Chondrocyte (in vitro differentiated cells): Measurements from ENCODE around the gene GABRR2. TPM values are rescaled to one million over a fixed set of nuclear protein-coding genes. Genes with fewer than 3 reads are reported as not detected.
"Not testable (repeated sequence)": the region's sequence is repeated elsewhere in the genome, so short reads cannot be mapped to it uniquely, and the experiment has no call there.

ENCODE experiments used
- DNase-seq: peaks from one replicate; pipeline ENCODE4 v3.0.0; 2021; ENCODE audit warnings: mixed read lengths, low spot score
- H3K27ac Mint-ChIP-seq: one replicate; pipeline ENCODE4 v1.8.0; 2021; ENCODE audit warnings: mild to moderate bottlenecking, moderate library complexity, mixed read lengths; ENCODE audit not compliant: unreplicated experiment
- H3K27me3 Mint-ChIP-seq: 2 replicates; pipeline ENCODE4 v1.8.0; 2021; ENCODE audit warnings: low read depth, mixed read lengths
- H3K36me3 Mint-ChIP-seq: 2 replicates; pipeline ENCODE4 v1.8.0; 2021; ENCODE audit warnings: low read depth, mixed read lengths
- H3K4me1 Mint-ChIP-seq: 2 replicates; pipeline ENCODE4 v1.8.0; 2021; ENCODE audit warnings: low read depth, mild to moderate bottlenecking, mixed read lengths
- H3K4me3 Mint-ChIP-seq: one replicate; pipeline ENCODE4 v1.8.0; 2021; ENCODE audit warnings: mild to moderate bottlenecking, moderate library complexity, mixed read lengths; ENCODE audit not compliant: unreplicated experiment
- H3K9me3 Mint-ChIP-seq: 2 replicates; pipeline ENCODE4 v1.8.0; 2021; ENCODE audit warnings: low read depth, mixed read lengths
- CTCF ChIP-seq: fragments of 200-600 bp; sonication (generic); IDR thresholded peaks from 2 replicates; pipeline ENCODE4 v1.5.0; 2021; ENCODE audit warnings: antibody characterized with exemption, mild to moderate bottlenecking, moderate library complexity
- total RNA-seq: library from RNA; stranded (reverse); gene quantifications from 3 replicates; pipeline ENCODE4 v1.2.1, GENCODE V29; 2021

The GABRR2 gene
- total RNA-seq, 1 donor from 2014 or later = 0.57 TPM

GRCh38 chr6:89244241-89244985 lies 70.7 kb downstream of the GABRR2 start:
- no peak overlapping the region for H3K4me3 Mint-ChIP-seq

GRCh38 chr6:89243331-89243629 lies 71.8 kb downstream of the GABRR2 start:
- Mint-ChIP-seq H3K4me1 (no peaks in the 10 kb centered on the region), H3K36me3 (no peaks in the 10 kb centered on the region), H3K27me3 (peaks cover 31% of the 10 kb centered on the region), H3K4me3 (no peak overlapping the region), H3K9me3 (peaks cover 5% of the 10 kb centered on the region), H3K27ac (no peak overlapping the region)
- TF ChIP-seq CTCF = no peak
- no peak for DNase-seq

More at GRCh38 chr6:89244241-89244985, 70.7 kb downstream of the GABRR2 start:
- Mint-ChIP-seq H3K9me3 (peaks cover 5% of the 10 kb centered on the region), H3K36me3 (no peaks in the 10 kb centered on the region), H3K4me1 (no peaks in the 10 kb centered on the region), H3K27ac (no peak overlapping the region), H3K27me3 (peaks cover 34% of the 10 kb centered on the region)
- no peak for DNase-seq
- TF ChIP-seq CTCF = no peak

- no peak for DNase-seq
- Mint-ChIP-seq H3K36me3 (no peaks in the 10 kb centered on the region), H3K9me3 (peaks cover 5% of the 10 kb centered on the region), H3K4me3 (no peak overlapping the region), H3K27me3 (peaks cover 30% of the 10 kb centered on the region), H3K27ac (no peak overlapping the region), H3K4me1 (no peaks in the 10 kb centered on the region)
- TF ChIP-seq CTCF = peak; percentile 85
Measured at GRCh38 chr6:89242574-89243330, 72.3 kb downstream of the GABRR2 start.

- Mint-ChIP-seq H3K4me3 (no peak overlapping the region), H3K27me3 (peaks cover 11% of the 10 kb centered on the region), H3K9me3 (peaks cover 15% of the 10 kb centered on the region), H3K36me3 (no peaks in the 10 kb centered on the region), H3K4me1 (no peaks in the 10 kb centered on the region), H3K27ac (no peak overlapping the region)
- TF ChIP-seq CTCF = peak; percentile 59
- no peak for DNase-seq
Measured at GRCh38 chr6:89239338-89239737, 75.8 kb downstream of the GABRR2 start.

- H3K4me1 Mint-ChIP-seq = no peaks in the 10 kb centered on the region
- H3K27ac Mint-ChIP-seq = no peak overlapping the region
Measured at GRCh38 chr6:89237158-89237557, 77.9 kb downstream of the GABRR2 start.

GRCh38 chr6:89233605-89234004 lies 81.5 kb downstream of the GABRR2 start:
- peaks cover 11% of the 10 kb centered on the region for H3K27me3 Mint-ChIP-seq
- not testable (repeated sequence) for H3K27ac Mint-ChIP-seq, H3K4me3 Mint-ChIP-seq, H3K36me3 Mint-ChIP-seq, DNase-seq, H3K4me1 Mint-ChIP-seq
- peaks cover 25% of the 10 kb centered on the region for H3K9me3 Mint-ChIP-seq

More at GRCh38 chr6:89237158-89237557, 77.9 kb downstream of the GABRR2 start:
- no peak for DNase-seq
- H3K27me3 Mint-ChIP-seq = peaks cover 11% of the 10 kb centered on the region
- H3K4me3 Mint-ChIP-seq = no peak overlapping the region
- peaks cover 17% of the 10 kb centered on the region for H3K9me3 Mint-ChIP-seq
- H3K36me3 Mint-ChIP-seq = peaks cover 1% of the 10 kb centered on the region
- TF ChIP-seq CTCF = no peak
